Endodermal cell (in vitro differentiated cells): ENCODE results near the gene DCHS1. TPM values are rescaled to one million over a fixed set of nuclear protein-coding genes. Genes with fewer than 3 reads are reported as not detected.

ENCODE experiments used
- DNase-seq: peaks from one replicate; pipeline ENCODE4 v3.0.0-alpha.2; 2017
- H3K27ac ChIP-seq: 2 replicates; pipeline ENCODE4 v1.5.1; 2013; ENCODE audit warnings: mild to moderate bottlenecking, low read depth, low read length, moderate library complexity
- H3K27me3 ChIP-seq: 2 replicates; pipeline ENCODE4 v1.6.1; 2013; ENCODE audit warnings: mild to moderate bottlenecking, low read length, moderate library complexity; ENCODE audit not compliant: insufficient read depth, control insufficient read depth, poor library complexity, severe bottlenecking
- H3K36me3 ChIP-seq: 2 replicates; pipeline ENCODE4 v1.7.0; 2013; ENCODE audit warnings: mild to moderate bottlenecking, low read length, moderate library complexity; ENCODE audit not compliant: control insufficient read depth, insufficient read depth
- H3K4me1 ChIP-seq: one replicate; pipeline ENCODE4 v1.7.0; 2013; ENCODE audit warnings: low read length; ENCODE audit not compliant: control insufficient read depth, insufficient read depth
- H3K4me3 ChIP-seq: 2 replicates; pipeline ENCODE4 v1.5.1; 2013; ENCODE audit warnings: mild to moderate bottlenecking, low read length, moderate library complexity
- H3K9ac ChIP-seq: 2 replicates; pipeline ENCODE4 v1.6.1; 2013; ENCODE audit warnings: mild to moderate bottlenecking, low read length, moderate library complexity; ENCODE audit not compliant: poor library complexity, severe bottlenecking; ENCODE audit errors: extremely low read depth
- H3K9me3 ChIP-seq: 2 replicates; pipeline ENCODE4 v1.6.1; 2013; ENCODE audit warnings: mild to moderate bottlenecking, low read length, moderate library complexity; ENCODE audit not compliant: control insufficient read depth
- H3K27ac Mint-ChIP-seq: 2 replicates; pipeline ENCODE4 v1.8.0; 2020; ENCODE audit warnings: mixed read lengths
- H3K27me3 Mint-ChIP-seq: 2 replicates; pipeline ENCODE4 v1.8.0; 2021; ENCODE audit warnings: mild to moderate bottlenecking, mixed read lengths; ENCODE audit not compliant: insufficient read depth
- H3K36me3 Mint-ChIP-seq: 2 replicates; pipeline ENCODE4 v1.8.0; 2020; ENCODE audit warnings: low read depth, mixed read lengths
- H3K4me1 Mint-ChIP-seq: 2 replicates; pipeline ENCODE4 v1.8.0; 2020; ENCODE audit warnings: mixed read lengths
- H3K4me3 Mint-ChIP-seq: 2 replicates; pipeline ENCODE4 v1.8.0; 2020; ENCODE audit warnings: mild to moderate bottlenecking, moderate library complexity, mixed read lengths
- H3K9me3 Mint-ChIP-seq: 2 replicates; pipeline ENCODE4 v1.8.0; 2020; ENCODE audit warnings: mild to moderate bottlenecking, mixed read lengths
- CTCF ChIP-seq: fragments of 200-600 bp; sonication (generic); conservative IDR thresholded peaks from 2 replicates; pipeline ENCODE4 v1.5.0; 2021; ENCODE audit warnings: antibody characterized with exemption, mild to moderate bottlenecking
- WGBS, 2 experiments: methylation state at CpG; one replicate each; pipeline versions ENCODE4 v1.1.5 to v1.1.7; 2013; ENCODE audit warnings: missing lambda C conversion rate in 2 of 2, mixed read lengths in 1 of 2; ENCODE audit not compliant: insufficient coverage in 1 of 2, insufficient read length in 1 of 2; 5-methylcytosine and 5-hydroxymethylcytosine counted together
- total RNA-seq, 2 donors: library from RNA; stranded (reverse); fragmentation: NEBNext Ultra II Directional in 1 of 2; extraction: Animal tissue kit (Norgen Biotek cat#: 25700) in 1 of 2; gene quantifications; 2 replicates in 1 of 2; 3 replicates in 1 of 2; pipeline ENCODE4 v1.2.1, GENCODE V29; 2021

Gene DCHS1
- total RNA-seq, 2 donors from 2014 or later: 13.7 to 14.3 TPM

GRCh38 chr11:6682936-6683861, 27.6 kb upstream of the DCHS1 start, which contains the start of gene MRPL17:
Gene MRPL17, minus strand, starts transcription at chr11:6683340. Its CDS starts 44 bp downstream, at chr11:6683296.
- H3K9me3 ChIP-seq: no peaks in the 10 kb centered on the region
- H3K4me3 ChIP-seq: peak within 1 kb of the TSS; percentile 100
- TF ChIP-seq CTCF: peak; percentile 96
- H3K36me3 ChIP-seq: peaks cover 16% of the 10 kb centered on the region
- H3K27ac ChIP-seq: peak within 1 kb of the TSS; percentile 82
- 1 to 2% methylated on average over 36 to 69 of the region's 70 CpGs for WGBS, 2 experiments
- peaks cover 18% of the 10 kb centered on the region for H3K36me3 Mint-ChIP-seq
- peak within 1 kb of the TSS; percentile 98 for H3K4me3 Mint-ChIP-seq
- peaks cover 20% of the 10 kb centered on the region for H3K4me1 Mint-ChIP-seq
- peaks cover 11% of the 10 kb centered on the region for H3K27me3 Mint-ChIP-seq
- H3K27ac Mint-ChIP-seq: peak within 1 kb of the TSS; percentile 99
- peaks cover 7% of the 10 kb centered on the region for H3K4me1 ChIP-seq
- DNase-seq: peak; percentile 100
- peak within 1 kb of the TSS; percentile 93 for H3K9ac ChIP-seq
- H3K9me3 Mint-ChIP-seq: peaks cover 6% of the 10 kb centered on the region
- no peaks in the 10 kb centered on the region for H3K27me3 ChIP-seq

- H3K27ac Mint-ChIP-seq: peak overlapping the region; percentile 99
- H3K36me3 Mint-ChIP-seq: peaks cover 18% of the 10 kb centered on the region
- H3K27me3 Mint-ChIP-seq: peaks cover 8% of the 10 kb centered on the region
- Histone ChIP-seq H3K36me3 (peaks cover 16% of the 10 kb centered on the region), H3K9me3 (no peaks in the 10 kb centered on the region), H3K9ac (peak overlapping the region; percentile 93), H3K27ac (peak overlapping the region; percentile 82), H3K4me1 (peaks cover 7% of the 10 kb centered on the region), H3K4me3 (peak overlapping the region; percentile 100), H3K27me3 (no peaks in the 10 kb centered on the region)
- H3K4me1 Mint-ChIP-seq: peaks cover 20% of the 10 kb centered on the region
- H3K9me3 Mint-ChIP-seq: peaks cover 6% of the 10 kb centered on the region
- no peak for TF ChIP-seq CTCF
- 0 to 1% methylated on average over 5 to 10 of the region's 10 CpGs for WGBS, 2 experiments
- DNase-seq: no peak
- peak overlapping the region; percentile 98 for H3K4me3 Mint-ChIP-seq
Measured at GRCh38 chr11:6682591-6682935, 27.0 kb upstream of the DCHS1 start.

- Mint-ChIP-seq H3K4me3 (peak overlapping the region; percentile 98), H3K4me1 (peaks cover 20% of the 10 kb centered on the region), H3K27me3 (peaks cover 5% of the 10 kb centered on the region), H3K36me3 (peaks cover 16% of the 10 kb centered on the region), H3K9me3 (peaks cover 4% of the 10 kb centered on the region), H3K27ac (peak overlapping the region; percentile 99)
- H3K9ac ChIP-seq: peak overlapping the region; percentile 93
- TF ChIP-seq CTCF: no peak
- peaks cover 7% of the 10 kb centered on the region for H3K4me1 ChIP-seq
- H3K27me3 ChIP-seq: no peaks in the 10 kb centered on the region
- peak overlapping the region; percentile 100 for H3K4me3 ChIP-seq
- DNase-seq: no peak
- H3K36me3 ChIP-seq: peaks cover 16% of the 10 kb centered on the region
- WGBS, 2 experiments: 45 to 63% methylated on average over 2 to 5 of the region's 5 CpGs
- H3K9me3 ChIP-seq: no peaks in the 10 kb centered on the region
- H3K27ac ChIP-seq: no peak overlapping the region
Measured at GRCh38 chr11:6681949-6682348, 26.3 kb upstream of the DCHS1 start.
